Measurements from ENCODE around the gene ANKRD60.

The ANKRD60 gene

GRCh38 chr20:58188527-58188926 lies 39.9 kb downstream of the ANKRD60 start:
- no peaks in the 10 kb centered on the region for H3K27me3 ChIP-seq (ENCODE audit: insufficient read depth, low read length)
- no peak overlapping the region for H3K27ac ChIP-seq (ENCODE audit: low read depth, low read length)
- no peaks in the 10 kb centered on the region for H3K4me1 ChIP-seq (ENCODE audit: insufficient read depth, low read length)
- no peaks in the 10 kb centered on the region for H3K9me3 ChIP-seq (ENCODE audit: insufficient read depth, low read depth, low read length)
- 41% methylated on average over 2 of the region's 2 CpGs for WGBS
- no peaks in the 10 kb centered on the region for H3K36me3 ChIP-seq (ENCODE audit: insufficient read depth, low read length)
- H3K4me3 ChIP-seq (ENCODE audit: low read length) = no peak overlapping the region
- no peak overlapping the region for H3K9ac ChIP-seq (ENCODE audit: low read depth, low read length)

- Histone ChIP-seq H3K4me1 (ENCODE audit: insufficient read depth, low read length) (no peaks in the 10 kb centered on the region), H3K4me3 (ENCODE audit: low read length) (no peak overlapping the region), H3K9me3 (ENCODE audit: insufficient read depth, low read depth, low read length) (no peaks in the 10 kb centered on the region), H3K36me3 (ENCODE audit: insufficient read depth, low read length) (no peaks in the 10 kb centered on the region), H3K27ac (ENCODE audit: low read depth, low read length) (no peak overlapping the region), H3K9ac (ENCODE audit: low read depth, low read length) (no peak overlapping the region), H3K27me3 (ENCODE audit: insufficient read depth, low read length) (peaks cover 4% of the 10 kb centered on the region)
- 95% methylated on average over 4 of the region's 4 CpGs for WGBS
These were observed 43.5 kb downstream of the ANKRD60 start for GRCh38 chr20:58184984-58185383.

GRCh38 chr20:58184063-58184462 lies 44.4 kb downstream of the ANKRD60 start:
- Histone ChIP-seq H3K36me3 (ENCODE audit: insufficient read depth, low read length) (no peaks in the 10 kb centered on the region), H3K27ac (ENCODE audit: low read depth, low read length) (no peak overlapping the region), H3K9ac (ENCODE audit: low read depth, low read length) (no peak overlapping the region), H3K4me3 (ENCODE audit: low read length) (no peak overlapping the region), H3K9me3 (ENCODE audit: insufficient read depth, low read depth, low read length) (no peaks in the 10 kb centered on the region), H3K27me3 (ENCODE audit: insufficient read depth, low read length) (peaks cover 13% of the 10 kb centered on the region), H3K4me1 (ENCODE audit: insufficient read depth, low read length) (no peaks in the 10 kb centered on the region)
- WGBS = 92% methylated on average over 3 of the region's 3 CpGs

- Histone ChIP-seq H3K4me1 (ENCODE audit: insufficient read depth, low read length) (no peaks in the 10 kb centered on the region), H3K9me3 (ENCODE audit: insufficient read depth, low read depth, low read length) (no peaks in the 10 kb centered on the region), H3K4me3 (ENCODE audit: low read length) (no peak overlapping the region), H3K36me3 (ENCODE audit: insufficient read depth, low read length) (no peaks in the 10 kb centered on the region), H3K27me3 (ENCODE audit: insufficient read depth, low read length) (peaks cover 26% of the 10 kb centered on the region), H3K9ac (ENCODE audit: low read depth, low read length) (no peak overlapping the region), H3K27ac (ENCODE audit: low read depth, low read length) (no peak overlapping the region)
- 94% methylated on average over 8 of the region's 8 CpGs for WGBS
These were observed 45.8 kb downstream of the ANKRD60 start for GRCh38 chr20:58182521-58183140.

GRCh38 chr20:58179432-58180099 lies 48.9 kb downstream of the ANKRD60 start:
- H3K9ac ChIP-seq (ENCODE audit: low read depth, low read length) = peak overlapping the region; percentile 69
- peak overlapping the region; percentile 51 for H3K4me3 ChIP-seq (ENCODE audit: low read length)
- H3K27me3 ChIP-seq (ENCODE audit: insufficient read depth, low read length) = peaks cover 26% of the 10 kb centered on the region

GRCh38 chr20:58179083-58179431 lies 49.4 kb downstream of the ANKRD60 start:
- no peak overlapping the region for H3K27ac ChIP-seq (ENCODE audit: low read depth, low read length)
- 0 out of 2 replicates have a peak overlapping the region, but pooled peaks have one; percentile 29 for H3K9ac ChIP-seq (ENCODE audit: low read depth, low read length)
- peak overlapping the region; percentile 51 for H3K4me3 ChIP-seq (ENCODE audit: low read length)
- no peaks in the 10 kb centered on the region for H3K9me3 ChIP-seq (ENCODE audit: insufficient read depth, low read depth, low read length)
- H3K4me1 ChIP-seq (ENCODE audit: insufficient read depth, low read length) = peaks cover 7% of the 10 kb centered on the region; the same call in 1 of the 2 replicates
- H3K36me3 ChIP-seq (ENCODE audit: insufficient read depth, low read length) = no peaks in the 10 kb centered on the region
- WGBS = 55% methylated on average over 9 of the region's 9 CpGs
- peaks cover 26% of the 10 kb centered on the region for H3K27me3 ChIP-seq (ENCODE audit: insufficient read depth, low read length)

More at GRCh38 chr20:58179432-58180099, 48.9 kb downstream of the ANKRD60 start:
- H3K27ac ChIP-seq (ENCODE audit: low read depth, low read length) = no peak overlapping the region
- H3K36me3 ChIP-seq (ENCODE audit: insufficient read depth, low read length) = no peaks in the 10 kb centered on the region
- H3K9me3 ChIP-seq (ENCODE audit: insufficient read depth, low read depth, low read length) = no peaks in the 10 kb centered on the region
- 6% methylated on average over 46 of the region's 46 CpGs for WGBS
- peaks cover 4% of the 10 kb centered on the region; the same call in 1 of the 2 replicates for H3K4me1 ChIP-seq (ENCODE audit: insufficient read depth, low read length)

- Histone ChIP-seq H3K36me3 (ENCODE audit: insufficient read depth, low read length) (no peaks in the 10 kb centered on the region), H3K4me3 (ENCODE audit: low read length) (no peak overlapping the region), H3K27me3 (ENCODE audit: insufficient read depth, low read length) (peaks cover 26% of the 10 kb centered on the region), H3K9me3 (ENCODE audit: insufficient read depth, low read depth, low read length) (no peaks in the 10 kb centered on the region), H3K4me1 (ENCODE audit: insufficient read depth, low read length) (peaks cover 7% of the 10 kb centered on the region; the same call in 1 of the 2 replicates), H3K27ac (ENCODE audit: low read depth, low read length) (no peak overlapping the region), H3K9ac (ENCODE audit: low read depth, low read length) (no peak overlapping the region)
- 87% methylated on average over 10 of the region's 10 CpGs for WGBS
These were observed 50.7 kb downstream of the ANKRD60 start for GRCh38 chr20:58177799-58178198.

GRCh38 chr20:58175836-58176235 lies 52.6 kb downstream of the ANKRD60 start:
- Histone ChIP-seq H3K27ac (ENCODE audit: low read depth, low read length) (no peak overlapping the region), H3K9me3 (ENCODE audit: insufficient read depth, low read depth, low read length) (no peaks in the 10 kb centered on the region), H3K4me3 (ENCODE audit: low read length) (no peak overlapping the region), H3K27me3 (ENCODE audit: insufficient read depth, low read length) (peaks cover 26% of the 10 kb centered on the region), H3K36me3 (ENCODE audit: insufficient read depth, low read length) (no peaks in the 10 kb centered on the region), H3K9ac (ENCODE audit: low read depth, low read length) (no peak overlapping the region), H3K4me1 (ENCODE audit: insufficient read depth, low read length) (peaks cover 7% of the 10 kb centered on the region; the same call in 1 of the 2 replicates)
- WGBS = 96% methylated on average over 5 of the region's 5 CpGs

GRCh38 chr20:58175425-58175824 lies 53.0 kb downstream of the ANKRD60 start:
- WGBS = 94% methylated on average over 7 of the region's 9 CpGs
- no peak overlapping the region for H3K9ac ChIP-seq (ENCODE audit: low read depth, low read length)
- peaks cover 26% of the 10 kb centered on the region for H3K27me3 ChIP-seq (ENCODE audit: insufficient read depth, low read length)
- no peak overlapping the region for H3K27ac ChIP-seq (ENCODE audit: low read depth, low read length)
- H3K4me1 ChIP-seq (ENCODE audit: insufficient read depth, low read length) = peaks cover 7% of the 10 kb centered on the region; the same call in 1 of the 2 replicates
- no peak overlapping the region for H3K4me3 ChIP-seq (ENCODE audit: low read length)
- H3K36me3 ChIP-seq (ENCODE audit: insufficient read depth, low read length) = no peaks in the 10 kb centered on the region
- no peaks in the 10 kb centered on the region for H3K9me3 ChIP-seq (ENCODE audit: insufficient read depth, low read depth, low read length)

GRCh38 chr20:58174708-58175280 lies 53.7 kb downstream of the ANKRD60 start:
- Histone ChIP-seq H3K27me3 (ENCODE audit: insufficient read depth, low read length) (peaks cover 20% of the 10 kb centered on the region), H3K9ac (ENCODE audit: low read depth, low read length) (no peak overlapping the region), H3K4me3 (ENCODE audit: low read length) (no peak overlapping the region), H3K27ac (ENCODE audit: low read depth, low read length) (no peak overlapping the region), H3K36me3 (ENCODE audit: insufficient read depth, low read length) (no peaks in the 10 kb centered on the region), H3K4me1 (ENCODE audit: insufficient read depth, low read length) (peaks cover 7% of the 10 kb centered on the region; the same call in 1 of the 2 replicates), H3K9me3 (ENCODE audit: insufficient read depth, low read depth, low read length) (no peaks in the 10 kb centered on the region)
- 58% methylated on average over 8 of the region's 10 CpGs for WGBS

- H3K27me3 ChIP-seq (ENCODE audit: insufficient read depth, low read length) = peaks cover 13% of the 10 kb centered on the region
- H3K36me3 ChIP-seq (ENCODE audit: insufficient read depth, low read length) = no peaks in the 10 kb centered on the region
- H3K9me3 ChIP-seq (ENCODE audit: insufficient read depth, low read depth, low read length) = no peaks in the 10 kb centered on the region
- WGBS = 90% methylated on average over 24 of the region's 26 CpGs
- no peak overlapping the region for H3K9ac ChIP-seq (ENCODE audit: low read depth, low read length)
- H3K27ac ChIP-seq (ENCODE audit: low read depth, low read length) = no peak overlapping the region
- peaks cover 7% of the 10 kb centered on the region; the same call in 1 of the 2 replicates for H3K4me1 ChIP-seq (ENCODE audit: insufficient read depth, low read length)
- H3K4me3 ChIP-seq (ENCODE audit: low read length) = no peak overlapping the region
These were observed 54.3 kb downstream of the ANKRD60 start for GRCh38 chr20:58173930-58174707.

Data from HUES64 (cell line).